B cell (primary cell): Measurements from ENCODE around the gene URB1. TPM values are rescaled to one million over a fixed set of nuclear protein-coding genes. Genes with fewer than 3 reads are reported as not detected.

Source experiments
- ATAC-seq: fragments of 200-7000 bp; cut with Tn5 transposase; one replicate; pipeline ENCODE4 v1.10.0; 2021; ENCODE audit warnings: low read depth, mild to moderate bottlenecking, moderate number of reproducible peaks, moderate library complexity
- CTCF ChIA-PET: fragments of 350-600 bp; sonication (Branson Sonifier 250); formaldehyde crosslinking; loops from one replicate; lab custom pipeline; 2021; ENCODE audit warnings: antibody characterized with exemption, inconsistent platforms; lab: Charles Lee
- POLR2A ChIA-PET: fragments of 350-600 bp; sonication (Branson Sonifier 250); formaldehyde crosslinking; loops from one replicate; lab custom pipeline; 2021; ENCODE audit warnings: antibody characterized with exemption; lab: Charles Lee
- DNase-seq: peaks from one replicate; pipeline ENCODE4 v3.0.0; 2013
- H2AFZ ChIP-seq: 2 replicates; pipeline ENCODE4 v1.6.1; 2012; ENCODE audit warnings: mild to moderate bottlenecking, low read depth, low read length; ENCODE audit not compliant: insufficient read depth, poor library complexity, severe bottlenecking
- H3K27ac ChIP-seq, 2 donors: 1 replicate in 1 of 2; 2 replicates in 1 of 2; pipeline ENCODE4 v1.5.1; 2012 to 2013; ENCODE audit warnings: low read length in 2 of 2, mild to moderate bottlenecking in 2 of 2, moderate library complexity in 1 of 2
- H3K27me3 ChIP-seq, 4 experiments: fragments of 200-600 bp in 1 of 4; sonication (generic) in 1 of 4; replicated peaks in 1 of 4; 1 replicate in 2 of 4; 2 replicates in 2 of 4; pipeline versions ENCODE4 v1.6.1 to v1.7.0; 2013 to 2016; ENCODE audit warnings: low read length in 3 of 4, mild to moderate bottlenecking in 2 of 4, mixed read lengths in 1 of 4, moderate library complexity in 1 of 4; ENCODE audit not compliant: insufficient read depth in 4 of 4, control insufficient read depth in 3 of 4; ENCODE audit errors: control extremely low read depth in 1 of 4
- H3K36me3 ChIP-seq, 2 experiments: replicated peaks in 1 of 2; 1 replicate in 1 of 2; 2 replicates in 1 of 2; pipeline versions ENCODE4 v1.6.1 to v1.7.1; 2013; ENCODE audit warnings: low read length in 1 of 2; ENCODE audit not compliant: insufficient read depth in 2 of 2, control insufficient read depth in 1 of 2; ENCODE audit errors: control extremely low read depth in 1 of 2, extremely low read depth in 1 of 2
- H3K4me1 ChIP-seq, 2 donors: fragments of 200-600 bp in 1 of 2; sonication (generic) in 1 of 2; 1 replicate in 1 of 2; 2 replicates in 1 of 2; pipeline versions ENCODE4 v1.5.1 to v1.6.1; 2013 to 2017; ENCODE audit warnings: low read length in 2 of 2; ENCODE audit not compliant: control insufficient read depth in 2 of 2, insufficient read depth in 2 of 2
- H3K4me2 ChIP-seq: replicated peaks from 2 replicates; pipeline ENCODE3; 2012; ENCODE audit warnings: mild to moderate bottlenecking, low read depth, low read length; ENCODE audit not compliant: poor library complexity, severe bottlenecking
- H3K4me3 ChIP-seq, 5 experiments: fragments of 200-600 bp in 1 of 5; sonication (generic) in 1 of 5; 1 replicate in 3 of 5; 2 replicates in 2 of 5; pipeline versions ENCODE4 v1.5.1 to v1.7.0; 2011 to 2016; ENCODE audit warnings: low read length in 4 of 5, mild to moderate bottlenecking in 4 of 5, low read depth in 2 of 5, control low read depth in 1 of 5, moderate library complexity in 1 of 5; ENCODE audit not compliant: insufficient read depth in 1 of 5; ENCODE audit errors: control extremely low read depth in 1 of 5, extremely low read depth in 1 of 5
- H3K79me2 ChIP-seq: fragments of 200-600 bp; sonication (generic); one replicate; pipeline ENCODE4 v1.6.0; 2016; ENCODE audit warnings: low read length; ENCODE audit not compliant: control insufficient read depth, insufficient read depth
- H3K9ac ChIP-seq: fragments of 200-600 bp; sonication (generic); 2 replicates; pipeline ENCODE4 v1.6.1; 2017; ENCODE audit warnings: mild to moderate bottlenecking, low read length, moderate library complexity
- H3K9me3 ChIP-seq, 3 donors: one replicate each; pipeline versions ENCODE4 v1.6.1 to v1.7.1; 2013; ENCODE audit warnings: low read length in 2 of 3; ENCODE audit not compliant: control insufficient read depth in 2 of 3, insufficient read depth in 1 of 3; ENCODE audit errors: control extremely low read depth in 1 of 3
- H4K20me1 ChIP-seq: 2 replicates; pipeline ENCODE4 v1.6.0; 2012; ENCODE audit warnings: mild to moderate bottlenecking, low read length; ENCODE audit not compliant: insufficient read depth, control insufficient read depth, poor library complexity, severe bottlenecking
- H3K27ac Mint-ChIP-seq: one replicate; pipeline ENCODE4 v1.8.0; 2021; ENCODE audit warnings: mixed read lengths
- H3K27me3 Mint-ChIP-seq: one replicate; pipeline ENCODE4 v1.8.0; 2021; ENCODE audit warnings: mixed read lengths
- H3K4me1 Mint-ChIP-seq: one replicate; pipeline ENCODE4 v1.8.0; 2021; ENCODE audit warnings: mixed read lengths
- H3K4me3 Mint-ChIP-seq: one replicate; pipeline ENCODE4 v1.8.0; 2021; ENCODE audit warnings: mixed read lengths
- H3K9me3 Mint-ChIP-seq: one replicate; pipeline ENCODE4 v1.8.0; 2022; ENCODE audit warnings: mixed read lengths; ENCODE audit not compliant: insufficient read depth
- EZH2 ChIP-seq: IDR thresholded peaks from 2 replicates; pipeline ENCODE4 v1.6.1; 2012; ENCODE audit warnings: borderline replicate concordance, low read depth, mild to moderate bottlenecking, moderate library complexity, low read length; ENCODE audit not compliant: insufficient read depth, poor library complexity, severe bottlenecking
- WGBS: methylation state at CpG from one replicate; pipeline ENCODE4 v1.1.5; 2013; ENCODE audit warnings: missing lambda C conversion rate; ENCODE audit not compliant: insufficient coverage; 5-methylcytosine and 5-hydroxymethylcytosine counted together
- intact Hi-C: fragments of 100-400 bp; cut with micrococcal nuclease; formaldehyde crosslinking; loops from one replicate; pipeline ENCODE4 v1.10.0; 2022
- polyA plus RNA-seq: library from polyadenylated mRNA; depleted of rRNA; stranded (reverse); fragments of >200 nt; gene quantifications from 2 replicates; pipeline ENCODE4 v1.2.3, GENCODE V29; 2012
- total RNA-seq, 2 donors: library from RNA; stranded (reverse); fragments of 120-200 nt in 1 of 2; gene quantifications; 1 replicate in 1 of 2; 2 replicates in 1 of 2; pipeline versions ENCODE4 v1.2.3 to v1.2.4, GENCODE V29; 2013 to 2022
- TF ChIP-seq, protein P1 (sequence below): fragments of 200-600 bp; IDR thresholded peaks from one replicate; pipeline ENCODE4 v1.8.0; 2022; ENCODE audit warnings: antibody characterized with exemption, mild to moderate bottlenecking

URB1 gene
- total and polyA plus RNA-seq, 2 donors (not counting 1 experiment from before 2014, with no cell fraction given) = 4.7 to 15.2 TPM

DNA sequence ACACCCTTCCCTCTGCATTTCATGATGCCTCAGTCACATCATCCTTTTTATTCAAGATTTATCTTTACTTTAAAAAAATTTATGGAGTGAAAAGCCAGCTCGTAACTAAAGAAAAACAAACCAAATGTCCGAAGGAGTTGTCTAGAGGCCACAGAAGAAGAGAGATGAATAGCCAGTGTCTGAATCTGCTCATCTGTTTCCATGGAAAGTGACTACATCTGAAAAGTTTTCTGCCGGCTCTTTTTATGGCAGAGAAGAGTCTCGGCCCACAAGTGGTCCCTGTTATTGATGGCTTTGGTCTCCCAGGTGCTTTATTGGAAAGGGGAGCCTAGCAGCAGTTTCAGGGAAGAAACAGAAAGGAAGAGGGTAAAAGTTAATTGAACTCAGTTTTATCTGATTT lies 25.3 kb upstream of the URB1 start:
- H3K4me1 Mint-ChIP-seq = peaks cover 3% of the 10 kb centered on the region
- DNase-seq (no peak), ATAC-seq (no peak)
- H3K27me3 ChIP-seq = peaks cover 0 to 14% (median 1%) of the 10 kb centered on the region in 4 experiments
- peaks cover 0 to 6% (median 0%) of the 10 kb centered on the region in 3 donors for H3K9me3 ChIP-seq
- POLR2A ChIA-PET = no interaction called here
- intact Hi-C loops = no loop called here
- H3K36me3 ChIP-seq = no peaks in the 10 kb centered on the region
- peaks cover 36% of the 10 kb centered on the region for H3K27me3 Mint-ChIP-seq
- TF ChIP-seq, protein P1, sequence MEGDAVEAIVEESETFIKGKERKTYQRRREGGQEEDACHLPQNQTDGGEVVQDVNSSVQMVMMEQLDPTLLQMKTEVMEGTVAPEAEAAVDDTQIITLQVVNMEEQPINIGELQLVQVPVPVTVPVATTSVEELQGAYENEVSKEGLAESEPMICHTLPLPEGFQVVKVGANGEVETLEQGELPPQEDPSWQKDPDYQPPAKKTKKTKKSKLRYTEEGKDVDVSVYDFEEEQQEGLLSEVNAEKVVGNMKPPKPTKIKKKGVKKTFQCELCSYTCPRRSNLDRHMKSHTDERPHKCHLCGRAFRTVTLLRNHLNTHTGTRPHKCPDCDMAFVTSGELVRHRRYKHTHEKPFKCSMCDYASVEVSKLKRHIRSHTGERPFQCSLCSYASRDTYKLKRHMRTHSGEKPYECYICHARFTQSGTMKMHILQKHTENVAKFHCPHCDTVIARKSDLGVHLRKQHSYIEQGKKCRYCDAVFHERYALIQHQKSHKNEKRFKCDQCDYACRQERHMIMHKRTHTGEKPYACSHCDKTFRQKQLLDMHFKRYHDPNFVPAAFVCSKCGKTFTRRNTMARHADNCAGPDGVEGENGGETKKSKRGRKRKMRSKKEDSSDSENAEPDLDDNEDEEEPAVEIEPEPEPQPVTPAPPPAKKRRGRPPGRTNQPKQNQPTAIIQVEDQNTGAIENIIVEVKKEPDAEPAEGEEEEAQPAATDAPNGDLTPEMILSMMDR = no peak
- TF ChIP-seq EZH2 = no peak
- no peak overlapping the region for H3K27ac Mint-ChIP-seq
- no peak overlapping the region for H3K4me2 ChIP-seq
- peaks cover 1 to 2% of the 10 kb centered on the region in 2 donors for H3K4me1 ChIP-seq
- WGBS = 92% methylated on average over 4 of the region's 4 CpGs
- no peaks in the 10 kb centered on the region for H4K20me1 ChIP-seq
- no peak overlapping the region for H3K27ac ChIP-seq
- H3K4me3 Mint-ChIP-seq = no peak overlapping the region
- no peak overlapping the region for H3K4me3 ChIP-seq
- peaks cover 3% of the 10 kb centered on the region for H3K9me3 Mint-ChIP-seq
- H2AFZ ChIP-seq = no peak overlapping the region
- CTCF ChIA-PET = no interaction called here
- H3K79me2 ChIP-seq = no peaks in the 10 kb centered on the region
- H3K9ac ChIP-seq = no peak overlapping the region

DNA sequence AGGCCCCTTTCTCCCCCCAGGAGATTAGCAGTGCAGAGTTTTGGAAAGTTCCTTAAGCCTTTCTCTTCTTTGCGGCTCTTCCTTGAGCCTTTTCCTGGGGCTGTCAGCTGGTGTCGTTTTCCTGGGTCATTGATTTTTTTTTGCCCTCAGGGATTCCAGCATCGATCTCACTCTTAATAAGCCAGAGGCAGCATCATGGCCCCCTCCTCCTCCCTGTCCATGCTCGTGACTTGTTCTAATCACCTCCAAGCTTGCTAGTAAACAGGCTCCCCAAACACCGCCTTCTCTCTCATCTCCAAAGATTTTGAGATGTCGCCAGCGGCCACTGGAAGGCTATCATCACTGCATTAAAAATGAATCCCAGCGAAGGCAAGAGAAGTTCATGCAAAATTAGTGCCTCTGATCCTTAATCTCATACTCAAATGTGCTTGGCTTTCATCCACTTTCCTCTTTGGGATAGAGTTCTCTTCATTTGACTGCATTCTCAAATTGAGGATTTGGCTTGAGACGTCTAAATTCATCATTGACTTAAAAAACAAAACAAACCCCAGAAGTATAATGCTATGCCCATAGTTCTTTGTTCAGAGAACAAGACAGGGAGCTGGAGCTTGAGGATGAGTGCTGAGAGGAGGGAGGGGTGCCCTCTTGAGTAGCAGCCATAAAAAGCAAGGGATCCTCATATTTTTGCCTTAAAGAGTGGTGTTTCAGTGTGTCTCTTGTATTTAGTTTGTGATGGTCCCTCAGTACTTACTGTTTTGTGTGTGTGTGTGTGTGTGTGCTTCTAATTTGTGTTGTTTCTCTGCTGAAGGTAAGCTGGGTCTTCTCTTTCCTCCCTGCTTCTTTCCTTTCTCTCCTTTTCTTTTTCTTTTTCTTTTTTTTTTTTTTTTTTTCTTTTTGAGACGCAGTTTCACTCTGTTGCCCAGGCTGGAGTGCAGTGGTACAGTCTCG lies 22.9 kb upstream of the URB1 start:
- POLR2A ChIA-PET = no interaction called here
- Histone ChIP-seq H3K4me1 (peaks cover 13% of the 10 kb centered on the region in 2 donors), H3K9ac (no peak overlapping the region), H3K79me2 (no peaks in the 10 kb centered on the region), H3K27ac (no peak overlapping the region), H3K36me3 (no peaks in the 10 kb centered on the region), H3K4me2 (no peak overlapping the region), H3K9me3 (peaks cover 0 to 8% (median 0%) of the 10 kb centered on the region in 3 donors), H4K20me1 (no peaks in the 10 kb centered on the region), H3K4me3 (no peak overlapping the region), H3K27me3 (peaks cover 0 to 29% (median 4%) of the 10 kb centered on the region in 4 experiments), H2AFZ (no peak overlapping the region)
- ATAC-seq = no peak
- intact Hi-C loops = no loop called here
- Mint-ChIP-seq H3K4me3 (no peak overlapping the region), H3K4me1 (peaks cover 16% of the 10 kb centered on the region), H3K27me3 (peaks cover 41% of the 10 kb centered on the region), H3K27ac (no peak overlapping the region), H3K9me3 (no peaks in the 10 kb centered on the region)
- no peak for TF ChIP-seq EZH2
- TF ChIP-seq, protein P1 = no peak
- DNase-seq = no peak
- WGBS = 93% methylated on average over 8 of the region's 11 CpGs
- CTCF ChIA-PET = no interaction called here
